Esophagus squamous epithelium (tissue), 4 donors: ENCODE results near the gene ADCK1.

Experiments used
- POLR2A ChIP-seq, 4 donors: fragments of 450-650 bp; IDR thresholded peaks; one replicate each; pipeline ENCODE4 v1.6.1; 2017; ENCODE audit warnings: antibody characterized with exemption in 4 of 4, mild to moderate bottlenecking in 4 of 4, moderate library complexity in 3 of 4
- TF ChIP-seq, protein P1 (sequence below), 6 experiments: fragments of 450-650 bp in 4 of 6; fragments of 200-600 bp in 2 of 6; sonication (generic) in 2 of 6; IDR thresholded peaks; one replicate each; pipeline ENCODE4 v1.5.1; 2016 to 2019; ENCODE audit warnings: antibody characterized with exemption in 6 of 6, mild to moderate bottlenecking in 4 of 6, moderate library complexity in 4 of 6

DNA sequence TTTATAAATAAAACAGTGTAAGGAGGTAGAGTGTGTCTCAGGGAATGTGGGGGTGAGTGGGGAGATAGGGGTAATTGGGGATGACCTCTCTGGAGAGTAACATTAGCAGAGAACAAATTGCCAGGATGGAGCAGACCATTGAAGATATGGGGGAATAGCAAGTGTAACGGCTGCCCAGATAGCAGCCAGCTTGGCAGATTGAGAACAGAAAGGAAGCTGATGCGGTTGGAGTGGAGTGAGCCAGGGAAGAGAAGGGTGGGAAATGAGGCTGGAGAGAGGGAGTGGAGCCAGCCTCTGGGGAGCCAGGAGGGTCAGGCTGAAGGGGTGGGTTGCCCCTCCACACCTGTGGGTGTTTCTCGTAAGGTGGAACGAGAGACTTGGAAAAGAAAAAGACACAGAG, 5.6 kb upstream of the ADCK1 start:
- TF ChIP-seq, protein P1, sequence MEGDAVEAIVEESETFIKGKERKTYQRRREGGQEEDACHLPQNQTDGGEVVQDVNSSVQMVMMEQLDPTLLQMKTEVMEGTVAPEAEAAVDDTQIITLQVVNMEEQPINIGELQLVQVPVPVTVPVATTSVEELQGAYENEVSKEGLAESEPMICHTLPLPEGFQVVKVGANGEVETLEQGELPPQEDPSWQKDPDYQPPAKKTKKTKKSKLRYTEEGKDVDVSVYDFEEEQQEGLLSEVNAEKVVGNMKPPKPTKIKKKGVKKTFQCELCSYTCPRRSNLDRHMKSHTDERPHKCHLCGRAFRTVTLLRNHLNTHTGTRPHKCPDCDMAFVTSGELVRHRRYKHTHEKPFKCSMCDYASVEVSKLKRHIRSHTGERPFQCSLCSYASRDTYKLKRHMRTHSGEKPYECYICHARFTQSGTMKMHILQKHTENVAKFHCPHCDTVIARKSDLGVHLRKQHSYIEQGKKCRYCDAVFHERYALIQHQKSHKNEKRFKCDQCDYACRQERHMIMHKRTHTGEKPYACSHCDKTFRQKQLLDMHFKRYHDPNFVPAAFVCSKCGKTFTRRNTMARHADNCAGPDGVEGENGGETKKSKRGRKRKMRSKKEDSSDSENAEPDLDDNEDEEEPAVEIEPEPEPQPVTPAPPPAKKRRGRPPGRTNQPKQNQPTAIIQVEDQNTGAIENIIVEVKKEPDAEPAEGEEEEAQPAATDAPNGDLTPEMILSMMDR (IDR thresholded peaks at IDR 0.05): no peak
- no peak for TF ChIP-seq POLR2A (IDR thresholded peaks at IDR 0.05)
